VCaP (cell line): ENCODE data around the gene TMEM273.
A peak's percentile ranks its signal among the peaks of the same experiment; 100 is the strongest.

Experiments
- H3K27ac ChIP-seq: fragments of 450-650 bp; 2 replicates; pipeline ENCODE4 v1.5.1; 2017
- CTCF ChIP-seq: fragments of 450-650 bp; conservative IDR thresholded peaks from 2 replicates; pipeline ENCODE4 v1.5.1; 2017; ENCODE audit warnings: mild to moderate bottlenecking, moderate library complexity

The TMEM273 gene

GRCh38 chr10:49218480-49218879 lies 30.3 kb upstream of the TMEM273 start:
- no peak overlapping the region for H3K27ac ChIP-seq
- TF ChIP-seq CTCF, result no peak

- H3K27ac ChIP-seq, result no peak overlapping the region
- TF ChIP-seq CTCF, result no peak
Measured at GRCh38 chr10:49217645-49218044, 29.5 kb upstream of the TMEM273 start.

GRCh38 chr10:49213211-49213610 lies 25.0 kb upstream of the TMEM273 start:
- TF ChIP-seq CTCF, result no peak
- no peak overlapping the region for H3K27ac ChIP-seq

- no peak for TF ChIP-seq CTCF
- H3K27ac ChIP-seq, result no peak overlapping the region
Measured at GRCh38 chr10:49212783-49213182, 24.6 kb upstream of the TMEM273 start.

- H3K27ac ChIP-seq, result no peak overlapping the region
- no peak for TF ChIP-seq CTCF
Measured at GRCh38 chr10:49212076-49212475, 23.9 kb upstream of the TMEM273 start.

GRCh38 chr10:49208996-49209395 lies 20.8 kb upstream of the TMEM273 start:
- TF ChIP-seq CTCF, result no peak
- H3K27ac ChIP-seq, result no peak overlapping the region

GRCh38 chr10:49207936-49208487 lies 19.8 kb upstream of the TMEM273 start:
- H3K27ac ChIP-seq, result peak overlapping the region; percentile 13; the same call in 1 of the 2 replicates
- TF ChIP-seq CTCF, result no peak
